H9 (cell line): Measurements from ENCODE around the gene WFDC5. TPM values are rescaled to one million over a fixed set of nuclear protein-coding genes. Genes with fewer than 3 reads are reported as not detected.

Source experiments
- DNase-seq: peaks from one replicate; pipeline ENCODE4 v3.0.0-alpha.2; 2017
- H2AFZ ChIP-seq: one replicate; pipeline ENCODE4 v1.6.1; 2013; ENCODE audit warnings: mild to moderate bottlenecking, low read length, control low read depth, moderate library complexity
- H2AK5ac ChIP-seq: 2 replicates; pipeline ENCODE4 v1.6.1; 2013; ENCODE audit warnings: low read length, control low read depth, mixed read lengths; ENCODE audit not compliant: insufficient read length
- H2BK120ac ChIP-seq: one replicate; pipeline ENCODE4 v1.6.1; 2013; ENCODE audit warnings: low read depth, mild to moderate bottlenecking, low read length, control low read depth, inconsistent platforms; ENCODE audit not compliant: poor library complexity, severe bottlenecking
- H2BK12ac ChIP-seq: 2 replicates; pipeline ENCODE4 v1.6.1; 2013; ENCODE audit warnings: low read length, control low read depth, mixed read lengths, low read depth; ENCODE audit not compliant: insufficient read length
- H2BK15ac ChIP-seq: 2 replicates; pipeline ENCODE4 v1.6.1; 2013; ENCODE audit warnings: low read depth, low read length, control low read depth
- H2BK20ac ChIP-seq: one replicate; pipeline ENCODE4 v1.6.1; 2013; ENCODE audit warnings: low read depth, mild to moderate bottlenecking, low read length, control low read depth, inconsistent platforms; ENCODE audit not compliant: poor library complexity, severe bottlenecking
- H2BK5ac ChIP-seq: 2 replicates; pipeline ENCODE4 v1.6.1; 2013; ENCODE audit warnings: low read length, control low read depth, mixed read lengths; ENCODE audit not compliant: insufficient read length
- H3K14ac ChIP-seq: 2 replicates; pipeline ENCODE4 v1.6.1; 2013; ENCODE audit warnings: low read length, control low read depth; ENCODE audit not compliant: insufficient read depth
- H3K18ac ChIP-seq: 2 replicates; pipeline ENCODE4 v1.6.1; 2013; ENCODE audit warnings: low read depth, mild to moderate bottlenecking, mixed read lengths, low read length, control low read depth; ENCODE audit not compliant: insufficient read length
- H3K23ac ChIP-seq: 2 replicates; pipeline ENCODE4 v1.6.1; 2013; ENCODE audit warnings: low read length, control low read depth, mixed read lengths, low read depth; ENCODE audit not compliant: insufficient read length
- H3K23me2 ChIP-seq: 2 replicates; pipeline ENCODE4 v1.6.1; 2013; ENCODE audit warnings: low read depth, mild to moderate bottlenecking, mixed read lengths, low read length, control low read depth; ENCODE audit not compliant: insufficient read length, poor library complexity, severe bottlenecking
- H3K27ac ChIP-seq: 2 replicates; pipeline ENCODE4 v1.5.1; 2013; ENCODE audit warnings: low read length, control low read depth, mixed read lengths, low read depth; ENCODE audit not compliant: insufficient read length
- H3K27me3 ChIP-seq: 2 replicates; pipeline ENCODE4 v1.6.1; 2013; ENCODE audit warnings: low read length, control low read depth, inconsistent platforms; ENCODE audit not compliant: insufficient read depth
- H3K4ac ChIP-seq: 2 replicates; pipeline ENCODE4 v1.6.1; 2013; ENCODE audit warnings: low read depth, mild to moderate bottlenecking, control low read depth, inconsistent platforms, low read length, moderate library complexity
- H3K4me1 ChIP-seq: 2 replicates; pipeline ENCODE4 v1.6.1; 2013; ENCODE audit warnings: low read length, control low read depth, inconsistent platforms; ENCODE audit not compliant: insufficient read depth
- H3K4me2 ChIP-seq: 2 replicates; pipeline ENCODE4 v1.6.1; 2013; ENCODE audit warnings: low read length, control low read depth, mixed read lengths; ENCODE audit not compliant: insufficient read length, insufficient read depth
- H3K56ac ChIP-seq: 2 replicates; pipeline ENCODE4 v1.6.1; 2013; ENCODE audit warnings: low read depth, mild to moderate bottlenecking, mixed read lengths, low read length, control low read depth; ENCODE audit not compliant: insufficient read length
- H3K79me1 ChIP-seq: 2 replicates; pipeline ENCODE4 v1.6.1; 2013; ENCODE audit warnings: low read depth, mild to moderate bottlenecking, moderate library complexity, low read length, control low read depth, inconsistent platforms; ENCODE audit not compliant: insufficient read depth, poor library complexity, severe bottlenecking
- H3K79me2 ChIP-seq: 2 replicates; pipeline ENCODE4 v1.6.1; 2013; ENCODE audit warnings: low read length, control low read depth, inconsistent platforms; ENCODE audit not compliant: insufficient read depth
- H3K9ac ChIP-seq: 2 replicates; pipeline ENCODE4 v1.6.1; 2013; ENCODE audit warnings: low read length, control low read depth, mixed read lengths; ENCODE audit not compliant: insufficient read length; ENCODE audit errors: extremely low read depth
- H3K9me3 ChIP-seq: one replicate; pipeline ENCODE4 v1.6.1; 2013; ENCODE audit warnings: low read depth, low read length, inconsistent platforms; ENCODE audit not compliant: control insufficient read depth
- H3T11ph ChIP-seq: one replicate; pipeline ENCODE4 v1.6.1; 2013; ENCODE audit warnings: mild to moderate bottlenecking, low read length, control low read depth, inconsistent platforms
- H4K20me1 ChIP-seq: one replicate; pipeline ENCODE4 v1.6.1; 2013; ENCODE audit not compliant: control insufficient read depth, insufficient read length, insufficient read depth
- H4K5ac ChIP-seq: 2 replicates; pipeline ENCODE4 v1.6.1; 2013; ENCODE audit warnings: low read depth, mild to moderate bottlenecking, mixed read lengths, low read length, control low read depth; ENCODE audit not compliant: insufficient read length
- H4K8ac ChIP-seq: replicated peaks from 2 replicates; pipeline ENCODE4 v1.6.1; 2013; ENCODE audit warnings: low read length, control low read depth, mixed read lengths, low read depth; ENCODE audit not compliant: insufficient read length
- H4K91ac ChIP-seq: 2 replicates; pipeline ENCODE4 v1.6.1; 2013; ENCODE audit warnings: low read depth, mild to moderate bottlenecking, moderate library complexity, mixed read lengths, low read length, control low read depth; ENCODE audit not compliant: insufficient read length
- H3K27ac Mint-ChIP-seq, 3 experiments: 2 replicates in 2 of 3; 3 replicates in 1 of 3; pipeline ENCODE4 v1.8.0; 2020 to 2021; ENCODE audit warnings: mixed read lengths in 3 of 3, mild to moderate bottlenecking in 1 of 3, moderate library complexity in 1 of 3
- H3K27me3 Mint-ChIP-seq: 2 replicates; pipeline ENCODE4 v1.8.0; 2021; ENCODE audit warnings: low read depth, mild to moderate bottlenecking, moderate library complexity, mixed read lengths
- H3K36me3 Mint-ChIP-seq, 3 experiments: 2 replicates in 2 of 3; 3 replicates in 1 of 3; pipeline ENCODE4 v1.8.0; 2020 to 2021; ENCODE audit warnings: low read depth in 3 of 3, mixed read lengths in 3 of 3; ENCODE audit not compliant: insufficient read depth in 1 of 3
- H3K4me1 Mint-ChIP-seq, 2 experiments: 2 replicates each; pipeline ENCODE4 v1.8.0; 2020; ENCODE audit warnings: mixed read lengths in 2 of 2
- H3K4me3 Mint-ChIP-seq, 2 experiments: 2 replicates in 1 of 2; 3 replicates in 1 of 2; pipeline ENCODE4 v1.8.0; 2020 to 2021; ENCODE audit warnings: mild to moderate bottlenecking in 2 of 2, mixed read lengths in 2 of 2, moderate library complexity in 1 of 2
- H3K9me3 Mint-ChIP-seq, 2 experiments: 2 replicates in 1 of 2; 3 replicates in 1 of 2; pipeline ENCODE4 v1.8.0; 2020; ENCODE audit warnings: mild to moderate bottlenecking in 2 of 2, mixed read lengths in 2 of 2, moderate library complexity in 1 of 2
- WGBS: extraction: QIAGEN DNeasy Blood & Tissue Kit; methylation state at CpG from one replicate; pipeline ENCODE4 v1.1.7; 2013; ENCODE audit warnings: missing lambda C conversion rate, low lambda C conversion rate, mixed read lengths; ENCODE audit not compliant: insufficient read length; ENCODE audit errors: extremely low coverage; 5-methylcytosine and 5-hydroxymethylcytosine counted together
- total RNA-seq: library from RNA; stranded (reverse); gene quantifications from 2 replicates; pipeline ENCODE4 v1.2.1, GENCODE V29; 2021
- TF ChIP-seq, protein P1 (sequence below): fragments of 200-600 bp; sonication (generic); conservative IDR thresholded peaks from 3 replicates; pipeline ENCODE4 v1.8.0; 2021; ENCODE audit warnings: antibody characterized with exemption, mild to moderate bottlenecking

The WFDC5 gene
- total RNA-seq, 1 experiment from 2014 or later = not detected

DNA sequence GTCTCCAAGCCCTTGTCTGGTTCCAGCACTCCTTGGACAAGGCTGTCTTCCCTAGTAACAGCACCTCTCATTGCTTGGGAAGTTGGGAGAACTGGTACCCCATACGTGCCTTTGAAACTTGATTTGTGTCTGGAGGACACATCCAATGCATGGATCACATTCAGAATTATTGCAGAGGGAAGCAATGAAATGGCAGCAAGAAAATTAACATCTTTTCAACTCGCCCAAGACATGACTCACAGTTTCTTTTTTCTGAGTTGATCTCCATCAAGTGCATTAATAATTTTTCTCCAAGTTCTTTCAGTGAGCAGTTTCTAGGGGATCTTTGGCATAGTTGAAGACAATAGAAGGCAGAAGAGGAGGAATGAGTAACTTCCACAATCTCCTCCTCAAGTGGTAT lies 37.4 kb upstream of the WFDC5 start:
- no CpG with 5 or more reads among the region's 2 CpGs for WGBS
- no peak overlapping the region for H3K4me3 Mint-ChIP-seq
- peaks cover 4 to 14% of the 10 kb centered on the region in 2 experiments for H3K9me3 Mint-ChIP-seq

More for the DNA sequence above, 37.4 kb upstream of the WFDC5 start:
- H2AFZ ChIP-seq = no peak overlapping the region
- H3K14ac ChIP-seq = no peak overlapping the region
- H2BK5ac ChIP-seq = no peak overlapping the region
- no peak overlapping the region for H3K23ac ChIP-seq
- H3K27me3 ChIP-seq = no peaks in the 10 kb centered on the region
- no peak overlapping the region for H4K91ac ChIP-seq
- no peaks in the 10 kb centered on the region for H3K79me2 ChIP-seq
- H2BK12ac ChIP-seq = no peak overlapping the region
- H2BK20ac ChIP-seq = no peak overlapping the region
- TF ChIP-seq, protein P1, sequence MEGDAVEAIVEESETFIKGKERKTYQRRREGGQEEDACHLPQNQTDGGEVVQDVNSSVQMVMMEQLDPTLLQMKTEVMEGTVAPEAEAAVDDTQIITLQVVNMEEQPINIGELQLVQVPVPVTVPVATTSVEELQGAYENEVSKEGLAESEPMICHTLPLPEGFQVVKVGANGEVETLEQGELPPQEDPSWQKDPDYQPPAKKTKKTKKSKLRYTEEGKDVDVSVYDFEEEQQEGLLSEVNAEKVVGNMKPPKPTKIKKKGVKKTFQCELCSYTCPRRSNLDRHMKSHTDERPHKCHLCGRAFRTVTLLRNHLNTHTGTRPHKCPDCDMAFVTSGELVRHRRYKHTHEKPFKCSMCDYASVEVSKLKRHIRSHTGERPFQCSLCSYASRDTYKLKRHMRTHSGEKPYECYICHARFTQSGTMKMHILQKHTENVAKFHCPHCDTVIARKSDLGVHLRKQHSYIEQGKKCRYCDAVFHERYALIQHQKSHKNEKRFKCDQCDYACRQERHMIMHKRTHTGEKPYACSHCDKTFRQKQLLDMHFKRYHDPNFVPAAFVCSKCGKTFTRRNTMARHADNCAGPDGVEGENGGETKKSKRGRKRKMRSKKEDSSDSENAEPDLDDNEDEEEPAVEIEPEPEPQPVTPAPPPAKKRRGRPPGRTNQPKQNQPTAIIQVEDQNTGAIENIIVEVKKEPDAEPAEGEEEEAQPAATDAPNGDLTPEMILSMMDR = no peak
- no peak overlapping the region for H3T11ph ChIP-seq
- H2BK120ac ChIP-seq = no peak overlapping the region
- DNase-seq = no peak
- H3K27ac ChIP-seq = no peak overlapping the region
- Mint-ChIP-seq H3K36me3 (no peaks in the 10 kb centered on the region; a peak in 1 of 7 replicates), H3K27ac (no peak overlapping the region), H3K4me1 (no peaks in the 10 kb centered on the region), H3K27me3 (peaks cover 19% of the 10 kb centered on the region)
- H4K20me1 ChIP-seq = no peaks in the 10 kb centered on the region
- no peak overlapping the region for H2AK5ac ChIP-seq
- no peak overlapping the region for H3K4me2 ChIP-seq
- no peak overlapping the region for H4K5ac ChIP-seq
- H3K9ac ChIP-seq = no peak overlapping the region
- H2BK15ac ChIP-seq = no peak overlapping the region
- H3K56ac ChIP-seq = no peak overlapping the region
- no peak overlapping the region for H3K18ac ChIP-seq
- no peak overlapping the region for H3K4ac ChIP-seq
- no peaks in the 10 kb centered on the region for H3K23me2 ChIP-seq
- H3K4me1 ChIP-seq = no peaks in the 10 kb centered on the region
- H4K8ac ChIP-seq = no peak overlapping the region
- H3K79me1 ChIP-seq = no peaks in the 10 kb centered on the region
- H3K9me3 ChIP-seq = no peaks in the 10 kb centered on the region
